Measurements from ENCODE around the gene FSTL4. TPM values are rescaled to one million over a fixed set of nuclear protein-coding genes. Genes with fewer than 3 reads are reported as not detected.

The FSTL4 gene
- total RNA-seq, 2 experiments from 2014 or later = not detected

- H3K27ac ChIP-seq (ENCODE audit: low read depth, low read length, poor library complexity, severe bottlenecking) = no peak overlapping the region
- H3K36me3 ChIP-seq (ENCODE audit: insufficient read depth, low read length) = no peaks in the 10 kb centered on the region
- H3K4me1 ChIP-seq (ENCODE audit: insufficient read depth, low read length, poor library complexity, severe bottlenecking) = no peaks in the 10 kb centered on the region
- DNase-seq (ENCODE audit: low spot score) = no peak
- H3K79me2 ChIP-seq (ENCODE audit: insufficient read depth, low read depth, low read length) = no peaks in the 10 kb centered on the region
- ChIA-PET POLR2A (no interaction called here), CTCF (ENCODE audit: unreplicated experiment) (no interaction called here)
- intact Hi-C loops (cut with micrococcal nuclease; ENCODE audit: unreplicated experiment) = no loop called here
- no peaks in the 10 kb centered on the region; the same call in 1 of the 2 replicates for H3K9me2 ChIP-seq (ENCODE audit: insufficient read depth, low read length)
- TF ChIP-seq CTCF (conservative IDR thresholded peaks at IDR 0.05; ENCODE audit: low read length) (no peak), EZH2phosphoT487 (IDR thresholded peaks at IDR 0.05; ENCODE audit: borderline replicate concordance, low read depth, low read length) (no peak)
- no TSS peak for BruUV-seq (replicated peaks)
- H3K4me2 ChIP-seq (ENCODE audit: low read length) = no peak overlapping the region
- H2AFZ ChIP-seq (ENCODE audit: low read length) = no peak overlapping the region
- no peak overlapping the region for H3K4me3 ChIP-seq (ENCODE audit: low read depth, low read length, poor library complexity, severe bottlenecking)
- H3K9me3 ChIP-seq (ENCODE audit: low read length) = 0 out of 2 replicates have a peak, but pooled peaks cover 5% of the 10 kb centered on the region
- H4K20me1 ChIP-seq (ENCODE audit: insufficient read depth, low read length) = no peaks in the 10 kb centered on the region
Measured at GRCh38 chr5:133569347-133569746, 43.0 kb downstream of the FSTL4 start.

- H3K4me3 ChIP-seq (ENCODE audit: low read depth, low read length, poor library complexity, severe bottlenecking) = no peak overlapping the region
- POLR2A ChIA-PET = no interaction called here
- H3K36me3 ChIP-seq (ENCODE audit: insufficient read depth, low read length) = no peaks in the 10 kb centered on the region
- intact Hi-C loops (cut with micrococcal nuclease; ENCODE audit: unreplicated experiment) = no loop called here
- TF ChIP-seq CTCF (conservative IDR thresholded peaks at IDR 0.05; ENCODE audit: low read length) (no peak), EZH2phosphoT487 (IDR thresholded peaks at IDR 0.05; ENCODE audit: borderline replicate concordance, low read depth, low read length) (no peak)
- H3K4me1 ChIP-seq (ENCODE audit: insufficient read depth, low read length, poor library complexity, severe bottlenecking) = no peaks in the 10 kb centered on the region
- peak; percentile 26 for DNase-seq (ENCODE audit: low spot score)
- no peaks in the 10 kb centered on the region for H3K9me2 ChIP-seq (ENCODE audit: insufficient read depth, low read length)
- H4K20me1 ChIP-seq (ENCODE audit: insufficient read depth, low read length) = no peaks in the 10 kb centered on the region
- BruUV-seq (replicated peaks) = no TSS peak
- no peaks in the 10 kb centered on the region for H3K9me3 ChIP-seq (ENCODE audit: low read length)
- CTCF ChIA-PET (ENCODE audit: unreplicated experiment) = no interaction called here
- H2AFZ ChIP-seq (ENCODE audit: low read length) = no peak overlapping the region
- no peak overlapping the region for H3K4me2 ChIP-seq (ENCODE audit: low read length)
- H3K27ac ChIP-seq (ENCODE audit: low read depth, low read length, poor library complexity, severe bottlenecking) = no peak overlapping the region
- no peaks in the 10 kb centered on the region for H3K79me2 ChIP-seq (ENCODE audit: insufficient read depth, low read depth, low read length)
Measured at GRCh38 chr5:133565993-133566392, 46.3 kb downstream of the FSTL4 start.

GRCh38 chr5:133564921-133565565, 47.3 kb downstream of the FSTL4 start:
- ChIA-PET CTCF (ENCODE audit: unreplicated experiment) (no interaction called here), POLR2A (no interaction called here)
- H3K9me2 ChIP-seq (ENCODE audit: insufficient read depth, low read length) = no peaks in the 10 kb centered on the region
- H3K4me3 ChIP-seq (ENCODE audit: low read depth, low read length, poor library complexity, severe bottlenecking) = no peak overlapping the region
- no peaks in the 10 kb centered on the region for H3K9me3 ChIP-seq (ENCODE audit: low read length)
- H3K36me3 ChIP-seq (ENCODE audit: insufficient read depth, low read length) = no peaks in the 10 kb centered on the region
- no peak overlapping the region for H3K4me2 ChIP-seq (ENCODE audit: low read length)
- H3K4me1 ChIP-seq (ENCODE audit: insufficient read depth, low read length, poor library complexity, severe bottlenecking) = no peaks in the 10 kb centered on the region
- H3K27ac ChIP-seq (ENCODE audit: low read depth, low read length, poor library complexity, severe bottlenecking) = no peak overlapping the region
- no peak for DNase-seq (ENCODE audit: low spot score)
- H2AFZ ChIP-seq (ENCODE audit: low read length) = no peak overlapping the region
- no peaks in the 10 kb centered on the region for H4K20me1 ChIP-seq (ENCODE audit: insufficient read depth, low read length)
- no peaks in the 10 kb centered on the region for H3K79me2 ChIP-seq (ENCODE audit: insufficient read depth, low read depth, low read length)
- no TSS peak for BruUV-seq (replicated peaks)
- intact Hi-C loops (cut with micrococcal nuclease; ENCODE audit: unreplicated experiment) = no loop called here
- no peak for TF ChIP-seq CTCF (conservative IDR thresholded peaks at IDR 0.05; ENCODE audit: low read length)
- no peak for TF ChIP-seq EZH2phosphoT487 (IDR thresholded peaks at IDR 0.05; ENCODE audit: borderline replicate concordance, low read depth, low read length)
